AG04450 (cell line): ENCODE results near the gene SCEL. TPM values are rescaled to one million over a fixed set of nuclear protein-coding genes. Genes with fewer than 3 reads are reported as not detected.

Experiments
- CTCF ChIA-PET: fragments of 300-600, 350-600 bp; formaldehyde crosslinking; extraction: SDS; loops from one replicate; lab custom pipeline; 2022; ENCODE audit warnings: antibody characterized with exemption, inconsistent platforms; lab: Charles Lee
- POLR2A ChIA-PET: fragments of 350-600 bp; formaldehyde crosslinking; extraction: SDS; loops from one replicate; lab custom pipeline; 2021; ENCODE audit warnings: antibody characterized with exemption, inconsistent platforms; lab: Yijun Ruan, JAX
- DNase-seq: peaks from one replicate; pipeline ENCODE4 v3.0.0-alpha.2; 2011; ENCODE audit warnings: low read depth, low spot score
- H3K27ac ChIP-seq: one replicate; pipeline ENCODE4 v1.5.1; 2012; ENCODE audit warnings: low read depth, low read length, control low read depth
- H3K27me3 ChIP-seq: one replicate; pipeline ENCODE4 v1.6.0; 2012; ENCODE audit warnings: low read length; ENCODE audit not compliant: control insufficient read depth, insufficient read depth
- H3K4me3 ChIP-seq: 2 replicates; pipeline ENCODE4 v1.5.1; 2011; ENCODE audit warnings: mild to moderate bottlenecking, low read depth, low read length, control low read depth
- H3K9me3 ChIP-seq: 2 replicates; pipeline ENCODE4 v1.5.1; 2012; ENCODE audit warnings: low read length; ENCODE audit not compliant: control insufficient read depth, insufficient read depth
- polyA plus RNA-seq: library from polyadenylated mRNA; depleted of rRNA; stranded (reverse); fragments of >200 nt; gene quantifications from 2 replicates; pipeline ENCODE4 v1.2.3, GENCODE V29; 2011
- TF ChIP-seq, protein P1 (sequence below): IDR thresholded peaks from 2 replicates; pipeline ENCODE4 v1.5.1; 2011; ENCODE audit warnings: low read depth, low read length, control low read depth, inconsistent platforms

SCEL gene
- polyA plus RNA-seq, 1 experiment = not detected

DNA sequence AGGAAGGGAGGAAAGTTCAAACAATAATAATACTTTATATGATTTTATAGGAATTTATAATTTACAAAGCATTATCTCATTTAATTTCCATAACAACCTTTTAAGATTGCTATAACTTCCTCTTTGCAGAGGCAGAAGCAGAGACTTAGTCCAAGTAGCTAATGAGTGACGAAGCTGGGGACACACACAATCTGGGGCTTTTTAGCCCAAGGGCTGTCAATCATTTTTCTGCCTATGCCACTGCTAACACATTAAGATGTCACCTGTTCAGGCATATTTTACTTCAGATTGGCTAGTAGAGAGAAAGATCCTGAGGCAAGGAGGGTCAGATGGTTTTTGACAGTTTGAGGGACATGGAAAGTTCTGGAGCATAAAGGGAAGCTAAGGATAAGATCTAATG lies 12.6 kb downstream of the SCEL start:
- no peaks in the 10 kb centered on the region for H3K27me3 ChIP-seq
- TF ChIP-seq, protein P1, sequence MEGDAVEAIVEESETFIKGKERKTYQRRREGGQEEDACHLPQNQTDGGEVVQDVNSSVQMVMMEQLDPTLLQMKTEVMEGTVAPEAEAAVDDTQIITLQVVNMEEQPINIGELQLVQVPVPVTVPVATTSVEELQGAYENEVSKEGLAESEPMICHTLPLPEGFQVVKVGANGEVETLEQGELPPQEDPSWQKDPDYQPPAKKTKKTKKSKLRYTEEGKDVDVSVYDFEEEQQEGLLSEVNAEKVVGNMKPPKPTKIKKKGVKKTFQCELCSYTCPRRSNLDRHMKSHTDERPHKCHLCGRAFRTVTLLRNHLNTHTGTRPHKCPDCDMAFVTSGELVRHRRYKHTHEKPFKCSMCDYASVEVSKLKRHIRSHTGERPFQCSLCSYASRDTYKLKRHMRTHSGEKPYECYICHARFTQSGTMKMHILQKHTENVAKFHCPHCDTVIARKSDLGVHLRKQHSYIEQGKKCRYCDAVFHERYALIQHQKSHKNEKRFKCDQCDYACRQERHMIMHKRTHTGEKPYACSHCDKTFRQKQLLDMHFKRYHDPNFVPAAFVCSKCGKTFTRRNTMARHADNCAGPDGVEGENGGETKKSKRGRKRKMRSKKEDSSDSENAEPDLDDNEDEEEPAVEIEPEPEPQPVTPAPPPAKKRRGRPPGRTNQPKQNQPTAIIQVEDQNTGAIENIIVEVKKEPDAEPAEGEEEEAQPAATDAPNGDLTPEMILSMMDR = no peak
- ChIA-PET POLR2A (no interaction called here), CTCF (interaction anchor here (1.1 kb wide), 1 partner anchor 69 kb away, joined by 18 read pairs; no protein-coding TSS in a partner anchor)
- no peaks in the 10 kb centered on the region for H3K9me3 ChIP-seq
- no peak overlapping the region for H3K4me3 ChIP-seq
- DNase-seq = no peak
- no peak overlapping the region for H3K27ac ChIP-seq

DNA sequence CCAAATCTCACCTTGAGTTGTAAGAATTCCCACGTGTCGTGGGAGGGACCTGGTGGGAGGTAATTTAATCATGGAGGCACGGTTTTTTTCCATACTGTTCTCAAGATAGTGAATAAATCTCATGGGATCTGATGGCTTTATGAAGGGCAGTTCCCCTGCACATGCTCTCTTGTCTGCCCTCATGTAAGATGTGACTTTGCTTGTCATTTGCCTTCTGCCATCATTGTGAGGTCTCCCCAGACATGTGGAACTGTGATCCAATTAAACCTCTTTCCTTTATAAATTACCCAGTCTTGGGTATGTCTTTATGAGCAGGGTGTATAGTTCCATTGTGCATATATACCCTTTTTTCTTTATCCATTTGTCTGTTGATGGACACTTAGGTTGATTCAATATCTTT lies 13.1 kb downstream of the SCEL start:
- TF ChIP-seq, protein P1 = no peak
- ChIA-PET CTCF (no interaction called here), POLR2A (no interaction called here)
- Histone ChIP-seq H3K9me3 (no peaks in the 10 kb centered on the region), H3K4me3 (no peak overlapping the region), H3K27ac (no peak overlapping the region), H3K27me3 (no peaks in the 10 kb centered on the region)
- DNase-seq = no peak

DNA sequence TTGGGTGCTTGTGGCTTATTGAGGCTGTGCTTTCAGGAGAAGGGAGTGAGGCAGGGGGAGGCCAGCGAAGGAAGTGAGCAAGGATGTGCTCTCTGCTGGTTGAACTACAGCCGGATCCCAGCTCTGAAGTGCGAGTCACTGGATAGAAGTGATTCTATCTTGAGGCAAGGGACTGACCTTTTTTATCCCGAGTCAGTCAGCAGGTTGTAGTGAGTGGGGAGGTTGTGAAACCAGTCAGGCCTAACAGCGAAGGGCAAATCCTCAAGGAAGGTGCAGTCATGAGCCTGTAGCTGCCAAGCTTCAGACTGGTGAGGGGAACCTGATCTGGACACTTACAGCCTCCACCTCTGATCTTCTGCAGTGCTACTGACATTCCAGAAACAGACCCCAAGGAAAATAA lies 18.6 kb downstream of the SCEL start:
- POLR2A ChIA-PET = no interaction called here
- no peaks in the 10 kb centered on the region for H3K27me3 ChIP-seq
- H3K27ac ChIP-seq = no peak overlapping the region
- no peak overlapping the region for H3K4me3 ChIP-seq
- TF ChIP-seq, protein P1 = no peak
- no peak for DNase-seq
- CTCF ChIA-PET = no interaction called here
- no peaks in the 10 kb centered on the region for H3K9me3 ChIP-seq

DNA sequence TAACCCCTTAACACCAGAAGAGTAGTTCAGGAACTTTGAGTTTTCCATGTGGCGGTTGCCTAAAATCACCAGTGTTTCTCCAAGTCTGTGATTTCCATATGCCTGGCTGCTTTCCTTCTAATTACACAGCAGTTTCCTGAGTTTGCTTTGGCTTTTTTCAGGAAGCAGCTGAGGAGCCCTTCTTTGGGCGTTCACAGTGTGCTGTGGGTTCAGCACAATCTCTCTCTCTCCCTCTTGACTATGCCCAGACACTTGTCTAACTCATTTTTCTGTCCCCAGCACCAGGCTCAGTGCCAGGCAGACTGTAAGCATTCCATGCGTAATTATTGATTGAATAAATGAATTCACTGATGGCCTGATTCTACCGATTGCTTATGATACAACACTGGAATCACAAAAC lies 19.7 kb downstream of the SCEL start:
- ChIA-PET POLR2A (no interaction called here), CTCF (no interaction called here)
- Histone ChIP-seq H3K27me3 (no peaks in the 10 kb centered on the region), H3K27ac (no peak overlapping the region), H3K4me3 (no peak overlapping the region), H3K9me3 (no peaks in the 10 kb centered on the region)
- DNase-seq = no peak
- TF ChIP-seq, protein P1 = no peak

DNA sequence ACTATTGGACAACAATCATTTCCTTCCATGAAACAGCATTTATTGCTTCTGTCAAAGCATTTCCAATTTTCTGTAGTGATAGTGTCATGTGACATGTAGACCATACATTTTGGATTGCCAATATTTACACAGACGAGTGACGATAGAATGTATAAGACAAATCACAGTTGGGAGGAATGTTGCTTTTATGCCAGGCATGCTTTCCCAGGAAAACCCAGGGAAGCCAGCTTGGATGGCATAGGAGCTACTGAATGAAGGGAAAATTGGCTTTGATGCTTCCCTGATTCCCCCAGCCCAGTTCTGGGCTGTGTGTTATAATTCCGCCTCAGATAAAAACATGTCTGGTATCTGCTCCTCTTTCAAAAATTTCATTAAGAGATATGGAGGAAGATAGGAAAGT lies 22.5 kb downstream of the SCEL start:
- ChIA-PET CTCF (interaction anchor here (0.7 kb wide), 1 partner anchor 20 kb away, joined by 8 read pairs; no protein-coding TSS in a partner anchor), POLR2A (no interaction called here)
- H3K4me3 ChIP-seq = no peak overlapping the region
- TF ChIP-seq, protein P1 = no peak
- no peak overlapping the region for H3K27ac ChIP-seq
- no peaks in the 10 kb centered on the region for H3K9me3 ChIP-seq
- H3K27me3 ChIP-seq = no peaks in the 10 kb centered on the region
- no peak for DNase-seq
